ENCODE measurements around the gene ZNF205.
A peak's percentile ranks its signal among the peaks of the same experiment; 100 is the strongest.

ZNF205 gene

DNA sequence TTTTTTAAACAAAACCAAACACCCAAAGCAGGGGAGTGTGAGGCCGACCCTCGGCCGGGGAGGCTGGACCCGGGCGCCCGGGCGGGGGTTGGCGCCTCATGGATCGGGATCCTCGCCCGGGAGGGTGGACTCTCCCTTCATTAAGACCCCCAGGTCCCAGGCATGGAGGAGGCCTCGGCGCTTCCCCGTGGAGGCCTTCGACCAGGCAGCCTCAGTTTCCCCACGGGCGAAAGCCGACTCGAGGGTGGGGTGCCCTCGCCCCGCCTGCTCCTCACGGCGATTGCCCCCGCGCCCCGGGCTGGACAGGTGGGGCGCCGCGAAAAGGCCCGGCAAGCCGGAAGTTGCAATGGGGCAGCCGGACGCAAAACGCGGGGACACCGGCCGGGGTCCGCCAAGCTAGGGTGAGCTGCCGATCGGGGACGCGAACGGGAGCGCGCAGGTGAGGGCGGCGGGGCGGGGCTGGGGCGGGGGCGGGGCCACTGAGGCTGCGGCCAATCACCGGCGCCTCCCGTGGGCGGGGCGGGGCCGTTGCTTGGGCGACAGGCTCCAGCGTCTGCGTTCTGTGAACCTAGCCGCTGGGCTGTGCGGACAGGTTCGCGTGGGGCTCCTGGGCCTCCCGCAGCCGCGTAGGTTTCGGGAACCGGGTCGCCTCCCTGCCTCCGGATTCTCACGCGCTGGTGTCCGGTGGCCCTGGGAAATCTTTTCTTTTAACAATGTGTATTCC, 6.0 kb upstream of the ZNF205 start:
- DNase-seq: peak; percentile 71

GRCh38 chr16:3112881-3113574, 642 bp downstream of the ZNF205 start:
- DNase-seq: no peak

DNA sequence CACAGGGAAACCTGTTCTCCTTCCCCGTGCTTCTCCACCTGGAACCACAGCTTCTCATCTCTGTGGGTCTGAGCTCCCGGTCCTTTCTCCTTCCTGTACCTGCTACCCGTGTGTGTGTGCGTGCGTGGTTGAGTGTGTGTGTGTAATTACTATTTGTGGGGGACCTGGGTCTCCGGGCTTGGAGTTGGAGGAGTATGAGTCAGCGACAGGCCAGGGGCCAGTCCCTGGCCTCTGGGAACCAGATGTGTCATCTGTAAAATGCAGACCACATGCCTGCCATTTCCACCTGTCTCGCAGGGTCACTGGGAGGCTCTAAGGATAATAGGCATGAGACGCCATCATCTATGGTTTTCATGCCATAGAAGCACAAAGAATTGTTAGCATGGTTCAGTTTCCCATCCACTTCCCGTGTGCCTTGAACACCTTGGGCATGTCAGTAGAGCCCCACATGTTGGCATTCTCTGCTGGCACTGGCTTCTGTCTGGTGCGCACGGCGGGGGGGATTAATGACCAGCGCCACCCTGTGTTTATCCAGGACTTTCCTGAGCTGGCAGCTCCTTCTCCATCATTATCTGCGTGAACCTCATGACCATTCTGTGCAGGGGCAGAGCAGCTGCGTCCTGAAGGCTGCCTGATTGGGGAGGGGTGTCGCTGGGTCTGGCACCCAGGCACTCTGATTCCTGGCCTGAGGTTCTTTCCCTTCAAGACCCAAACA, 1.5 kb downstream of the ZNF205 start:
- no peak for DNase-seq

DNA sequence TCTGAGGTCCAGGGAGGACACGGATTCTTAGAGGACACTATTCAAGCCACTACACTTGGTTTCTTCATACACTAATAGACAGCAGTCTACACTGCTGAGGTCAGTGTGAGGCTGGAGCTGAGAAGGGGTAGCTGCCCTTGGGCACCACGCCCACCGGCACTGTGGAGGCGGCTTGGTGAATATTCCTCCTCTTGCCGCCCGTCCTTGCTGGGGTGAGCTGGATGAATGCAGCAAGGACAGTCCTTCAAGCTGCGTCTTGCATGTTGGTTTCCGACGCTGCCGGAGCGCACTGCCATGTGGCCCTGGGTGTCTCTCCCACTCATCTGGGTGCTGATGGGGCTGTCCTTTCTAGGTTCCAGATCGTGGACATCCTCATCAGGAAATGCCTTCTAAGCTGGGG, 2.6 kb downstream of the ZNF205 start:
- no peak for DNase-seq

GRCh38 chr16:3115561-3115960, 3.2 kb downstream of the ZNF205 start:
- no peak for DNase-seq

GRCh38 chr16:3118204-3118790, 5.9 kb downstream of the ZNF205 start:
- no peak for DNase-seq

- no peak for DNase-seq
Observed at GRCh38 chr16:3118846-3119245, 6.5 kb downstream of the ZNF205 start.

- DNase-seq: no peak
Observed at GRCh38 chr16:3119286-3119685, 6.9 kb downstream of the ZNF205 start.

DNA sequence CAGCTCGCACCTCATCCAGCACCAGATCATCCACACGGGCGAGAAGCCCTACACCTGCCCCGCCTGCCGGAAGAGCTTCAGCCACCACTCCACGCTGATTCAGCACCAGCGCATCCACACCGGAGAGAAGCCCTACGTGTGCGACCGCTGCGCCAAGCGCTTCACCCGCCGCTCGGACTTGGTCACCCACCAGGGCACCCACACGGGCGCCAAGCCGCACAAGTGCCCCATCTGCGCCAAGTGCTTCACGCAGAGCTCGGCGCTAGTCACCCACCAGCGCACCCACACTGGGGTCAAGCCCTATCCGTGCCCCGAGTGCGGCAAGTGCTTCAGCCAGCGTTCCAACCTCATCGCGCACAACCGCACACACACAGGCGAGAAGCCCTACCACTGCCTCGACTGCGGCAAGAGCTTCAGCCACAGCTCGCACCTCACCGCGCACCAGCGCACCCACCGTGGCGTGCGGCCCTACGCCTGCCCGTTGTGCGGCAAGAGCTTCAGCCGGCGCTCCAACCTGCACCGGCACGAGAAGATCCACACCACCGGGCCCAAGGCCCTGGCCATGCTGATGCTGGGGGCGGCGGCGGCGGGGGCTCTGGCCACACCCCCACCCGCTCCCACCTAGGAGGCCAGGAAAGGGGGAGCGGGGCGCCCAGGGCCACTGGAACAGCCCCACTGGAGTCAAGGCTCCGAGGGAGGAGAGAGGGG, 7.5 kb downstream of the ZNF205 start:
- no peak for DNase-seq

- no peak for DNase-seq
Observed at GRCh38 chr16:3120435-3120834, 8.0 kb downstream of the ZNF205 start.

GRCh38 chr16:3121851-3122467, 9.6 kb downstream of the ZNF205 start:
- no peak for DNase-seq

GRCh38 chr16:3122926-3123570, 10.7 kb downstream of the ZNF205 start:
- DNase-seq: no peak

GRCh38 chr16:3123986-3124886, 11.8 kb downstream of the ZNF205 start:
- DNase-seq: peak; percentile 92

DNA sequence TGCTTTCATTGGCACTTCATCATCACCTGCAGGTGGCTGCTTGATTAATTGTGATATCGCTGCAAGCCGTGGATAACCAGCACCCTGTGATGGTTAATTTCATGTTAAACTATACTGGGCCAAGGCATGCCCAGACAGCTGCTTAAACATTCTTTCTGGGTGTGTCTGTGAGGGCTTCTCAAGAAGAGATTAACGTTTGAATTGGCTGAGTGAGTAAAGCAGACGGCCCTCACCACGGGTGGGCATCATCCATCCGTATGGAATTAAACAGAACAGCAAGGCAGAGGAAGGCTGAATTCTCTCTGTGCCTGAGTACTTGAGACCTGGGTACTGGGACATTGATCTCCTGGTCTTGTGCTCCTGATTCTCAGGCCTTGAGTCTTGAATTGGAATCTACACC, 15.4 kb downstream of the ZNF205 start:
- no peak for DNase-seq

DNA sequence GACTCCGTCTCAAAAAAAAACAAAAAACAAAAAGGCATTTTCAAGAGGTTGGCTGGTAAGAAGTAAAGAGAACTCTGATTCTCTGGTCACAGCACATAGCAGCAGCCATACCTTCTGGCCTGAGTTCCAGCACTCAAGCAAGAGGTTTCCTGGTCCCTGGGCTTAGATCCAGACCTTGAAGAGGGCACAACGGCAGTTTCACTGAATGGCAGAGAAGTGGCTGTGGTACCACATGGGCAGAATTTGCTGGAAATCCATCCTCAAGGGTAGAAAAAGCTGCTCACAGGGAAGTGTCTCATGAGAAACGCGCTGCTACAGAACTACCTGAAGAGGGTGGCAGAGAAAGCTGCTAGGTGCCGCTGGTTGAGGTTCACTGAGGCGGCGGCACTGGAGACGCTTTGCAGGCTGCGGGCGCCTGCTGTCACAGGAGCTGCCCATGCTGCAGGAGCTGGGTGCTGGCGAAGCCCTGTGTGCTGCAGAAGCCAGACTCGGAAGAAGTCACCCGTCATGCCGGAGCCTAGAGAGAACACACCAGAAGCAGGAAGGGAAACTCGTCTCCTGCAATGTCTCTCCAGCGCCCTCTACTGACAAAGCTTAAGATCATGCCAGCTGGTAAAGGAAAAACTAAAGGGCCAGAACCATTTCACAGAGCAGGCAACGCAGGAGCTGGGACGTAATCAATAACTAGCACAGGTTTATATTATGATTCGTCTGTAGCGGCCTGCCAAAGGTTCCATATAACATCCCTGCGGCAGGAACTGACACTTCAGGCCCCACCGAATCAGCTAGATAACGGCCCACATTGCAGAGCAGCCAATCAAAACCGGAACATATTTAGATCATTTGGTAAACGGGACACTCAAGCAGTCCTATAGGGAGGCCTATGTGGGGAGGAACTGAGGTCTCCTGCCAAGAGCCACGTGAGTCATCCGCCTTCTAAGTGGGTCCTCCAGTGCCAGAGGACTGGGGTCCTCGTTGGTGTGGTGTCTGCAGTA, 17.0 kb downstream of the ZNF205 start:
- peak; percentile 65 for DNase-seq

DNA sequence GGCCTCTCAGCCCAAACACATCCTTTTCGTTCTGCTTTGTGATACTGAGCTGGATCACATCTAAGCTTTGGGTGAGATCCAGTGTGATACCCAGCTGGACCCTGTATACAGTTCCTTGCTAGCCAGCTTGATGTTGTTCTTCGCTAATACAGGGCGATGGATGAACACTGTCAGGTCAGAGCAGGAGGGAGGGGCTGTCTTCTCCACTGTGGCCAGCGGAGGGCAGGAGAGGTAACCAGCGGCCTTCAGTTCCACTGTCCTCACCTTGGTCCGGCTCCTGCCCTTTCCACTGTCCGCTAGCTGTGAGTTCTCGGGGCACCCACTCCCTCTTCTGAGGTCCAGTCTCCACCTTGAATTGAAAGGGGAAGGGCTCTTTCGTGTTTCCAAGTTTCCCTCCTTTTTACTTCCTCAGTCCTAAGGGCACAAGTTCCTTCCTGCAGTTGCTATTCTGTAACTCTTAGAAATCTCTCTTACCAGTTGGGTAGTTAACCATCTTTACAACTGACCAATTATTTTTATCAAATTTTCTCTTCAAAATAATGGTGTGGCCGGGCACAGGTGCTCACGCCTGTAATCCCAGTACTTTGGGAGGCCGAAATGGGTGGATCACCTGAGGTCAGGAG, 19.5 kb downstream of the ZNF205 start:
- DNase-seq: peak; percentile 4

- DNase-seq: no peak
Observed at GRCh38 chr16:3133844-3134243, 21.5 kb downstream of the ZNF205 start.

DNA sequence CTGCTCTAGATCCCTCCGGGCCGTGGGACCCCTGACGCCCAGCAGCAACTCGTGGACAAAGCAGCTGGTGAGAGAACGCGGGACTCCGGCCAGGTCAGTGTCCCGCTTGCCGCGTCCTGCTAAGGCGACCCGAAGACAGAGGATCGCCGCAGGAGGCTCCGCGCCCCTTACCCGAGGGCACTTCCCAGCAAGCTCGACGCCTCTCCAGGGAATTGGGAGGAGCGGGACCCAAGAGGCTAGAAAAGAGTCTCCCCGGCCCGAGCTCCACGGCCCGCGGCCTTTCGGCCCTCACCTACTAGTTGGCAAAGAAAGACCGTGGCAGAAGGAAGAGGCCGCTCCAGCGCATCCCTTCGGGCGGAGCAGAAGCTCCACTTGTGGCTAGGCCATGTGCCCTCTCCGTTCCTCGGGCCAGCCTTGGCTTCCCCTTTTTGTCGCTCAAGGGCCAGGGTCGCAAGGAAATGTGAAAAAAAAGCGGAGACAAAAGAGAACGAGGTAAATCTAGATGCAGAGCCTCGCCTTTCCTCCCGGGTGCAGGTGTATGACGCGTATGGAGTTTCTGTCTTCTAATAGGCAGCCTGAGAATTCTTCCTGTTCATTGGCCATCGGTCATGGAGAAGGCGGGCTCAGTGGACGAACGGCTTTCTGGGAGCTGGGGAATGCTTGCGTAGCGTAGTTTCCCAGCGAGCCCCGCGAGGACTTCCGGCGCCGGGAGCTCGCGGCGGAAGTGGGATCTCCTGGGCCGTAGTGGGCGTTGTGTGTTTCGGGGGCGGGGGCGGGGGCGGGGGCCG, 22.1 kb downstream of the ZNF205 start, which contains the start of gene ZNF213:
TSS of gene ZNF213 (plus strand) at position 692 of the 788 bp plus-strand sequence. CDS start 2,252 bp downstream, outside the sequence.
- peak; percentile 98 for DNase-seq
